ENCODE measurements around the gene PLAC1. TPM values are rescaled to one million over a fixed set of nuclear protein-coding genes. Genes with fewer than 3 reads are reported as not detected.

The PLAC1 gene
- total RNA-seq, 6 experiments from 2014 or later, result 0.51 TPM; not detected in 5

GRCh38 chrX:134552351-134552750 lies 105.9 kb downstream of the PLAC1 start:
- Mint-ChIP-seq H3K9me3 (no peaks in the 10 kb centered on the region), H3K4me1 (ENCODE audit: low read depth) (peaks cover 20% of the 10 kb centered on the region), H3K4me3 (no peak overlapping the region), H3K27ac (0 out of 2 replicates have a peak overlapping the region, but pooled peaks have one; percentile 76), H3K36me3 (ENCODE audit: low read depth) (peaks cover 12% of the 10 kb centered on the region; the same call in 1 of the 2 replicates), H3K27me3 (ENCODE audit: insufficient read depth) (no peaks in the 10 kb centered on the region)
- TF ChIP-seq CTCF (IDR thresholded peaks at IDR 0.05), result no peak
- no peak for DNase-seq

- Mint-ChIP-seq H3K9me3 (no peaks in the 10 kb centered on the region), H3K4me3 (peak overlapping the region; percentile 82), H3K36me3 (ENCODE audit: low read depth) (peaks cover 19% of the 10 kb centered on the region; the same call in 1 of the 2 replicates), H3K27ac (peak overlapping the region; percentile 76), H3K4me1 (ENCODE audit: low read depth) (peaks cover 28% of the 10 kb centered on the region), H3K27me3 (ENCODE audit: insufficient read depth) (no peaks in the 10 kb centered on the region)
- TF ChIP-seq CTCF (IDR thresholded peaks at IDR 0.05), result no peak
- DNase-seq, result peak; percentile 37
Measured at GRCh38 chrX:134551376-134552048, 106.8 kb downstream of the PLAC1 start.

- peaks cover 36% of the 10 kb centered on the region for H3K4me1 Mint-ChIP-seq (ENCODE audit: low read depth)
- H3K4me3 Mint-ChIP-seq, result peak overlapping the region; percentile 98
- H3K36me3 Mint-ChIP-seq (ENCODE audit: low read depth), result peaks cover 19% of the 10 kb centered on the region; the same call in 1 of the 2 replicates
- no peak for TF ChIP-seq CTCF (IDR thresholded peaks at IDR 0.05)
- no peak for DNase-seq
- H3K27me3 Mint-ChIP-seq (ENCODE audit: insufficient read depth), result no peaks in the 10 kb centered on the region
- no peaks in the 10 kb centered on the region for H3K9me3 Mint-ChIP-seq
- H3K27ac Mint-ChIP-seq, result peak overlapping the region; percentile 94
Measured at GRCh38 chrX:134548257-134549201, 109.7 kb downstream of the PLAC1 start.

GRCh38 chrX:134547047-134547679 lies 111.1 kb downstream of the PLAC1 start:
- peak; percentile 14 for DNase-seq
- no peak for TF ChIP-seq CTCF (IDR thresholded peaks at IDR 0.05)
- H3K27ac Mint-ChIP-seq, result peak overlapping the region; percentile 94
- H3K4me3 Mint-ChIP-seq, result peak overlapping the region; percentile 98
- peaks cover 47% of the 10 kb centered on the region for H3K4me1 Mint-ChIP-seq (ENCODE audit: low read depth)
- H3K9me3 Mint-ChIP-seq, result no peaks in the 10 kb centered on the region
- H3K27me3 Mint-ChIP-seq (ENCODE audit: insufficient read depth), result no peaks in the 10 kb centered on the region
- H3K36me3 Mint-ChIP-seq (ENCODE audit: low read depth), result peaks cover 19% of the 10 kb centered on the region; the same call in 1 of the 2 replicates

- peaks cover 48% of the 10 kb centered on the region for H3K4me1 Mint-ChIP-seq (ENCODE audit: low read depth)
- no peak overlapping the region; the same call in 1 of the 2 replicates for H3K4me3 Mint-ChIP-seq
- no peaks in the 10 kb centered on the region for H3K9me3 Mint-ChIP-seq
Measured at GRCh38 chrX:134546187-134546586, 112.1 kb downstream of the PLAC1 start.

More at GRCh38 chrX:134546187-134546586, 112.1 kb downstream of the PLAC1 start:
- Mint-ChIP-seq H3K27ac (no peak overlapping the region), H3K27me3 (ENCODE audit: insufficient read depth) (no peaks in the 10 kb centered on the region), H3K36me3 (ENCODE audit: low read depth) (peaks cover 19% of the 10 kb centered on the region; the same call in 1 of the 2 replicates)
- DNase-seq, result no peak
- no peak for TF ChIP-seq CTCF (IDR thresholded peaks at IDR 0.05)
